GM21526 (cell line): ENCODE results near the gene DLX4.
A peak's percentile ranks its signal among the peaks of the same experiment; 100 is the strongest.

Source experiments
- ATAC-seq: cut with Tn5 transposase; IDR thresholded peaks from one replicate; pipeline ENCODE4 v1.9.1; 2021; ENCODE audit warnings: moderate library complexity; ENCODE audit not compliant: unreplicated experiment, low FRiP score

The DLX4 gene

DNA sequence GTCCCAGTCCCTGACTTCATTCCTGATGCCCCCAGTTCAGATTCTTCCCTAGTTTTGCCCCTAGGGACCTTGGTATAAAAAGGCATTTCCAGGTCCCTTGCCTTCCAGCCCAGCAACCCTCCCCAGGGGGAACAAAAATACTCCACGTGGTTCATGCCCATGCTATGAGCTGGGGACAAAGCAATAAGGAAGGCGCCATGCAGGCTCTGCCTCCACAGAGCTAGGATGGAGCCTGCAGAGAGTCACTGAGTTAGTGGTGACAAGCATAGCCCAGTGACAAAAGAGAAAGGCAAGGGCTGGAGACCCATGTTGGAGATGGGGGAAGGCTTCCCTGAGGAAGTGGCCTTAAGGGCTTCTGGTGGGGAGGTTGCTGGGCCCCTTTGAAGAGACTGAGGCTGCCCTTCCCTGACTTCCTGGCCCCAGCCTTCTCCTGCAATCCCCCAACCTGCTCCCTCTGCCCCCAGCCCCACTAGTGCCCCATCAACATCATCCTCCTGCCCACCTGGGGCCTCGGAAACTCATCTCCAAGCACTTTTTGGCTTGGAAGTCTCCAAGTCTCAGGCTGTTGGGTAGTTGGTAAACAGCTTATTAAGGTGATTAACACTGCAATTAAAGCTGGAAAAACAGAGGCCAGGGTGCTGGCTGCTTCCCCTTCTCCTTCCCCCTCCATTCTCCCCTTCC, 16.5 kb downstream of the DLX4 start:
- no peak for ATAC-seq

DNA sequence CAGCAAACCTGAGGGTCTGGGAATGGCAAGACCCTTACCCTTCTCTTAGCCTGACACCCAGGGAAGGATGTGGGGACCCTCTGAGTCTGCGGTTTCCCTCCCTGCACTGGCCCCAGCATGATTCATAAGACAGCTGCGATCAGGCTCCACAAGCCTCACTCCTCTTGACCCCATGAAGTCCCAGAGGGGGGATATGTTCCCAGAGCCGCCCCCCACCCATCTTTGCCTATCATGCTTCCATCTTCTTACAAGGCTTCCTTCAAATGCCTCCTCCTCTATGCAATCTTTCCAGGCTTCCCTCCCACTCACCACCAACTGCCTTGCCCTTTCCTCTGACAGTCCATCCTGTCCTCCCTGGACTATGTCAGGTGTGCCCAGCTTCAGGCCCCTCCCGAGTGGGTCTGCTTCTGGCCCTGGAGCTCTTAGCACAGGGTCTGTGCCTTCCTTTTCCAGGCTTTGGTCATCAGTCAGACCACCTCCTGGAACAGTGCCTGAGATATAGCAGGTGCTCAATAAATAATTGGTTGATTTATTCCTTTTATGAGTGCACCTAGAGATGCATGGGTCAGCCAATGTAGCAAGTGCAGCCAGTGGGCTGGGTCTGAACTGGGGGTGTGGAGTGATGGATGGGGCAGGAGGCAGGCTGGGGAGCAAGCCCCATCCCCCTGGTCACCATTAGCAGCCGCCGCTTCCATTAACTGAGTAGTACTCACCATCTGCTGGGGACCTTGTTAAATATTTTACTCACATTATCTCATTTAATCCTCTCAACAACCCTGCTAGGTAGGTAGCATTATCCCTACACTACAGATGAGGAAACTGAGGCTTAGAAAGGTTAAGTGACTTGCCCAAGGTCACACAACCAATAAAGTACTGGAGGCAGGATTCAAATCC, 17.7 kb downstream of the DLX4 start:
- ATAC-seq: no peak

- no peak for ATAC-seq
Observed at GRCh38 chr17:49987290-49987585, 18.2 kb downstream of the DLX4 start.

DNA sequence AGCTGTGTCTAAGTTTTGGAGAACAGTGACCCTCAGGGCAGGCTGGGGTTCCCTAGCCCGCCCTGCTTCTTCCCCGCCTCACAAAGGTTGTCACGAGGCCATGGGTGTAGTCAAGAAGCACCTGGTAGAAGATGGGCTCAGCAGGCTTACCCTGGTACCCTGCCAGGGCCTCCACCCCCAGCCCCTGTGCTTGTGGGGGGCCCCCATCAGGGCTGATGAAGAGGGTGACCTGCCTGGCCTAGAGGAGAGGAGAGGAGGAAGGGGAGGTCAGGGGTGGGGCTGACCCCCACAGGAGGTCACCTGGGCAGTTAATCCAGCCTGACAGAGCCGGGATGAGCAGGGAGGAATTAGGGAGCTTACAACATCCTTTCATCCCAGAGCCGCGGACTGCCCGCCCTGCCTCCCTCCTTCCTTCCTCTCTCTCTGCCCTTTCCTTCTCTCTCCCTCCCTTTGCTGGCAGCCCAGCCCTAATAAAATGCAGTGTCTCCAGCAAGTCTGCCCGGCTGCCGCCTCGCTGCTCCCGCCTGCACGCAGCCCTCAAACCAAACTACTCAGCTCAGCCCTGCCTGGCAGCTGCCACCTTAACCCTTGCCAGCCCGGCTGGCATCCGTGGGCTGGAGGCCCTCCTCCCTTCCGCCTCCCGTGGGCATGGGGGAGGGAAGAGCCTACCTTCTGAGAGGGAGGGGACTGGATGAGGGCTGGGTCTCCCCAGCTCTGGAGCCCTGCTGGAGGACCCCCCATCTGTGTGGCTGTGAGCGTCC, 18.9 kb downstream of the DLX4 start:
- no peak for ATAC-seq

DNA sequence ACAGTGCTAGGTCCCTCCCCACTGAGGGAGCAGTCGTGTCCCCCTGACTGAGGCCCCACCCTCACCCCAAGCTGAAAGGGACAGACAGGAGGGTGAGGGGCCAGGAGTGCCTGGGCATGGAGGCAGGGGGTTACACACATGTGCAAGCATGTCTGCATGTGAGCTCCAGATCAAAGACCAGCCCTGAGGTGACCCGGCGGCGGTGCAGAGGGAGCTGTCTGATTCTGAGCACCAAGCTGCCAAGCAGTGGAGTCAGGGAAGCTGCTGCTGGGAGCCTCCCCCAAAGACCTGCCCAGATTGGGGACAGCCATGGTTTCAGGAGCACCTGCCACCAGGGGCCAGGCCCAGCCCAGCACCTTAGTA, 20.5 kb downstream of the DLX4 start:
- ATAC-seq: no peak

- no peak for ATAC-seq
Observed at GRCh38 chr17:49990331-49990730, 21.3 kb downstream of the DLX4 start.

DNA sequence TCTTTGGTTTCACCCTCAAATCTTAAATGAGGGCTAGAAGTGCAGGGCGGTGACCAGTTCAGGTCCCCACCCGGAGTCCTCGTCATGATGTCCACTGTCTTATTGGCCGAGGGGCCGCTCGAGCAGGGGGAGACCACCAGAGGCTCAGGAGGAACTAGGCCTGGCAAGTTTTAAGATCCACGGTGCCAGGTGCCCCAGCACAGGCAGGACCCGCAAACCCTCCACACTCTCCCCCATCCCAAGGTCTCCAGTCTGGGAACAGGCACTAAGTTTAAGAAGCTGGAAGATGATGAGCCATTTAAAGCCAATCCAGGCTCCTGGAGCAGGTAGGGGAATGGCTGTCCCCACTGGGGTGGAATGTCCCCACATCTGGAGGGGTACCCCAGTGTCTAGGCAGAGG, 21.9 kb downstream of the DLX4 start:
- no peak for ATAC-seq

GRCh38 chr17:49991409-49991808, 22.4 kb downstream of the DLX4 start:
- ATAC-seq: no peak

- ATAC-seq: no peak
Observed at GRCh38 chr17:49992191-49992932, 23.4 kb downstream of the DLX4 start.

- no peak for ATAC-seq
Observed at GRCh38 chr17:49992933-49993422, 24.0 kb downstream of the DLX4 start.

DNA sequence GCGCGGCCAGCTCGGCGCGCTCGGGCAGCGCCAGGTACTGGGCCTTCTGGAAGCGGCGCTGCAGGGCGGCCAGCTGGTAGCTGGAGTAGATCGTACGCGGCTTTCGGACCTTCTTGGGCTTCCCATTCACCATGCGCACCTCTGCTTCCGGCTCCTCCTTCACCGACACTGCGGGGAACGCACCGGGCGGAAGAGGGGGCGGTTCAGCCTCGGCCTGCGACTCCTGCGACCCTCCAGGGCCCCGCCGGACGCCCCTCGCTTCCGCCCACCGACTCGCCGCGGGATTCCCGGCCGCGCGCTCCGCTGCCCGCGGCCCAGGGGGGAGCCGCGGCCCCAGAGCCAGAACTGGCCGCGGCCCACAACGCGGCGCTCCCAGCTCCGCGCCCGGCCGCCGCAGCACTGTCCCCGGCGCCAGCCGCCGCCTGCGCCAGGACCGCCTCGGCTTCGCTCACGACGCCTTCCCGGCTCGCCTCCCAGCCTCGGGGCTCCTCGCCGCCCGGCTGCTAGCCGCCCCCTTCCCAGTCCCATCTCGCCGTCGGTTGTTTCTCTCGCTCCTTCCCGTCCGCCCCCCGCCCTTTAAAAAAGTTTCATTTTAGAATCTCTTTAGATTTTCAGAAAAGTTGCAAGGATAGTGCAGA, 24.6 kb downstream of the DLX4 start:
- no peak for ATAC-seq

DNA sequence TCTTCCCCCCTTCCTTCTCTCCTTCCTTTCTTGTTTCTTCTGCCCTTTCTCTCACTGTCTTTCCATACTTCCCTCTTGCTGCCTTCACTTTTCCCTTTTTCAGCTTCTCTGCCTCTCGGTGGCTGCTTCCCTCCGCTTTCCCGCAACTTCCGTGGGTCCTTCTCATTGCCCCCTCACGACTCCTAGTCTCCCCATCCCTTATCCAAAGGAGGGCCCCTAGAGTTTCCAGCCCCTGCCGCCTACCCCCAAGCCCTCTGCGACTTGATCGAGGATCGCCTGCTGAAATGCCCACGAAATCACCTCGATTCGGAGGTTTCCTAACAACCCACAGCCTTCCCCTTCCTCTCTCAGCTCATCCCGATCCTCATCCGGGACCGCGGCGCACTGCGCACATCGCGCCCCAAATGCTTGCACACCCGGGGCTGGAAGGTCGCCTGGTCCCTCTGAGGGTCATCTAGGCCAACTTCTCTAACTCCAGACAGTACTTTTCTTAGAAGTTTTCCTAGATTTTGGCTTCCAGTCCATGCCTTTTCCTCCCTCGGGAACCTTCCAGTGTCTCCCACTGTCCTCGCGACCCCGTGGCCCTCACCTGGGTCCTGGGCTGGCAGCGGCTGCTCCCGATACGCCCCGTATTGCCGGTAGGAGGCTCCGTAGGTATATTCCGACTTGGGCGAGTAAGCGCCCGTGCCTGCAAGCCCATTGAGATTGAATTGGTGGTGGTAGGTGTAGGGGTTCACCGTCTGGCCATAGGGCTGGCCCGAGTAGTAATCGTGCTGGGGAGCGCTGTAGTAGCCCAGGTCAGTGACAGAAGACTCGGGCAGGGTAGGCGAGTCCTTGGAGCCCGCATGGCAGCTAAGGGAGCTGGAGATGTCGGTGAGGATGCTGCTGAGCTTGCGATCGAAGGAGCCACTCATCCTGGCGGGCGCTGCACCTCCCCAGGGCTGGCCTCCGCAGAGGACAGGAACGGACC, 25.4 kb downstream of the DLX4 start:
- no peak for ATAC-seq

GRCh38 chr17:49995055-49995738, 26.2 kb downstream of the DLX4 start, which contains the start of gene DLX3:
TSS of gene DLX3 (minus strand) at chr17:49995224. CDS start at chr17:49994998, 226 bp downstream.
- ATAC-seq: no peak

DNA sequence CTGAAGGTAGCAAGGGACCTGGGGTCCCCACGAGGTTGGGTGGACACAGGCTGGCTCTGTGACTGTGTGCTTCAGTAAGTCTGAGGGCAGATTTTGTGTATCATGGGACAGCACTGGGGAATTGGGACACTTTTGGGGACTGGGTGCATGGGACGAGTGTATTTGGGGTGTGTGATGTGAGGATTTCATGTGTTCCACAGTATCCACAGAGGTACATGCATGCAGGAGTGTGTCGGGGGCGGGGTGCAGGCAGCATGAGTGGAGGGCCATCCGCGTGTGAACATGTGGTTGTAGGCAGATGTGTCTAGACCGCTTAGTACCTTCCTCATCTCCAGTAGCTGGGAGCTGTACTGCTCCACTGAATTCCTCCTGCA, 27.1 kb downstream of the DLX4 start:
- no peak for ATAC-seq

DNA sequence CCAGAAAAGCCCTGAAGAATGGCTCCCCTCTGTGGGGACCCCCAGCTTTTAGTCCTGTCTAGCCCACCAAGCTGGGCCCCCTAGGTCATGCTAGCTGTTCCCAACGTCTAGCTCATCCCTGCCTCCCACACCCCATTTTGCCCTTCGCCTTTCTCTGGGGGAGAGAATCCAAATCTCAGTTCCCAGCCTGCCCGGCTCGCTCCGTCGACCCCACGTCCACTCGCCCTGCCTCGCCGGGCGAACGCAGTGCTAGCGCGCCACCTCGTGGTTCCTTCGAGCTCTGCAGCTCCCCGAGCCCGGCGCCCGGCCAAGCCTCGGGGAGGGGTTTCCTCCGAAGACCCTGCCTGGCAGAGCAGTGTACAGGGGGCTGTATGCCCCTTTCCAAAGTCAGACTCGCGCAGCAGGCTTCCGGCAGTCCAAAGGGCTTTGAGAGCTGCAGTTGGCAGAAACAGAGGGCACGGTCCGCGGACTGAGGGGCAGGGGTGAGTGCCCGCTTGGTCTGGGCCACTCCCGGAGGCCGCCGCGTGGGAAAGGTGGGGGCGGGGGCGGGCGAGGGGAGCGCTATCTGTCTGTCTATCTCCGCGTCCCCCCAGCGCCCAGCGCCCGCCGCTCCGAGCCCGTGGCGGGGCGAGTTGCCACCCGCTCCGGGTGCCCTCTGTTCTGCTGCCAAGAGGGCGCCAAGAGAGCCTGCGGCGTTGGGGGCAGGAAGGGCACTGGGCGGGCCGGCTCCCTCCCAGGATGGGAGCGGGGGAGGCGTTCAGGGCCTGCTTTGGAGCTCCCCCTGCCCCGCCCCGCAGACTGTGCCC, 27.7 kb downstream of the DLX4 start:
- ATAC-seq: no peak

DNA sequence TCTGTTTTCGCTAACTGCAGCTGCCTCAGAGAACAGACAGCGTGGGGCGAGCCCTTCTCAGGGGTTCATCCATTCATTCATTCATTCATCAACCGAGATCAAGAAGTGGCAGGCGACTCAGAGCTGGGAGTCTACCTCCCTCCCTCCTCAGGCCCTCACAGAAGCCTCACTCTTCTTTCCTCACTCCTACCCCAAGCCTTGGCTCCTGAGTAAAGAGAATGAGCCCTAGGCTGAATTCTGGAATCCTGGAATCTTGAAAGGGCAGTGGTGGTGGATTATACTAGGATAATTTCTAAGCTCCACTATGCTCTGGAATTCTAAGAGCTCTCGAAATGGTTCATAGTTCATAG, 28.3 kb downstream of the DLX4 start:
- no peak for ATAC-seq

- peak; percentile 51 for ATAC-seq
Observed at GRCh38 chr17:49997773-49998703, 29.0 kb downstream of the DLX4 start.
